H1 (cell line): Measurements from ENCODE around the gene FOXD3. TPM values are rescaled to one million over a fixed set of nuclear protein-coding genes. Genes with fewer than 3 reads are reported as not detected.

Source experiments
- CHD1 ChIP-seq: IDR thresholded peaks from 2 replicates; pipeline ENCODE4 v1.6.1; 2012; ENCODE audit warnings: low read depth, low read length, improper control_type of control experiment
- CHD7 ChIP-seq: fragments of 300-600 bp; sonication (generic); IDR thresholded peaks from 2 replicates; pipeline ENCODE4 v1.7.1; 2012; ENCODE audit warnings: low read length, moderate library complexity, mild to moderate bottlenecking, inconsistent platforms; ENCODE audit not compliant: insufficient replicate concordance
- EZH2 ChIP-seq: fragments of 200-600 bp; sonication (generic); IDR thresholded peaks from 2 replicates; pipeline ENCODE4 v1.7.1; 2012; ENCODE audit warnings: low read depth, mild to moderate bottlenecking, moderate library complexity, low read length, inconsistent platforms; ENCODE audit not compliant: severe bottlenecking
- GABPA ChIP-seq: IDR thresholded peaks from 2 replicates; pipeline ENCODE4 v1.6.1; 2011; ENCODE audit warnings: mild to moderate bottlenecking, low read length, moderate library complexity, borderline replicate concordance; ENCODE audit not compliant: insufficient read depth
- SIRT6 ChIP-seq: IDR thresholded peaks from one replicate; pipeline ENCODE4 v1.7.1; 2012; ENCODE audit warnings: low read length, inconsistent platforms
- polyA plus RNA-seq, 7 experiments: library from polyadenylated mRNA; depleted of rRNA in 3 of 7; stranded (reverse) in 5 of 7; unstranded in 2 of 7; fragments of >200 nt in 5 of 7; fragments of 200-250 nt in 2 of 7; gene quantifications; 1 replicate in 5 of 7; 2 replicates in 1 of 7; 4 replicates in 1 of 7; pipeline versions ENCODE4 v1.2.1 to v1.2.3, GENCODE V29; 2011 to 2013; ENCODE audit warnings: missing spikeins in 2 of 7, mixed read lengths in 2 of 7
- total RNA-seq: library from RNA; stranded (reverse); fragmentation: NEBNext Ultra II Directional; extraction: Animal tissue kit (Norgen Biotek cat#: 25700); gene quantifications from 2 replicates; pipeline ENCODE4 v1.2.1, GENCODE V29; 2021

The FOXD3 gene
- total and polyA plus RNA-seq, 2 of the 8 experiments (the other 6 are each of a cell fraction or from before 2014, with no cell fraction given) = 8.7 to 33.7 TPM

DNA sequence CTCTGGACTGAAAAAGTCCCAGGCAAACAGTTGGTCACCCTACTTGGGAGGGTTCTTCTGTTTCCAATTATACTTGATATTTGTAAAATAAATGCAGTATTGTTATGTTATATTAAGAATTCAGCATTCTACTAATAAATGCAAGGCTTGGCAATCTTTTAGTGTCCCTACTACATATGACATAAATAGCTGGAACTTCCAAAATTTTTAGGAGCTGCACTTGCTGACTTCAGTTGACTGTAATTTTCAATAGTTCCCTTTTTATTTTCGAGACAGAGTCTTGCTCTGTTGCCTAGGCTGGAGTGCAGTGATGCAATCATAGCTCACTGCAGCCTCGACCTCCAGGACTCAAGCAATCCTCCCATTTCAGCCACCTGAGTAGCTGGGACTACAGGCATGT lies 20.0 kb downstream of the FOXD3 start (continued):
- no peak for TF ChIP-seq CHD7
- no peak for TF ChIP-seq GABPA
- no peak for TF ChIP-seq SIRT6
- TF ChIP-seq CHD1 = no peak
- TF ChIP-seq EZH2 = no peak
